ENCODE results near the gene PIGS. TPM values are rescaled to one million over a fixed set of nuclear protein-coding genes. Genes with fewer than 3 reads are reported as not detected.

PIGS gene
- total and polyA plus RNA-seq, 4 donors = 7.3 to 29.5 (median 13.3) TPM

- peaks cover 15 to 36% (median 31%) of the 10 kb centered on the region in 4 donors for H3K4me1 ChIP-seq (ENCODE audit: control insufficient read depth in 4 of 4, insufficient read depth in 4 of 4, low read length in 3 of 4)
- 98% methylated on average over 14 of the region's 14 CpGs for WGBS
- H3K27me3 ChIP-seq (ENCODE audit: control insufficient read depth in 4 of 4, insufficient read depth in 4 of 4, low read length in 3 of 4) = no peaks in the 10 kb centered on the region
- TF ChIP-seq SP1 (IDR thresholded peaks at IDR 0.05) (no peak), YY1 (IDR thresholded peaks at IDR 0.05) (no peak), REST (IDR thresholded peaks at IDR 0.05) (no peak), ATF3 (IDR thresholded peaks at IDR 0.05) (no peak), GABPA (IDR thresholded peaks at IDR 0.05 in 1 of 2, conservative IDR thresholded peaks at IDR 0.05 in 1 of 2) (no peak), HNF4G (IDR thresholded peaks at IDR 0.05) (no peak), FOXA2 (IDR thresholded peaks at IDR 0.05) (no peak), CTCF (IDR thresholded peaks at IDR 0.05; ENCODE audit: low read depth, low read length, missing input control) (no peak), MAX (IDR thresholded peaks at IDR 0.05) (no peak), FOXA1 (IDR thresholded peaks at IDR 0.05) (no peak), TAF1 (conservative IDR thresholded peaks at IDR 0.05) (no peak)
- H3K27ac ChIP-seq (ENCODE audit: low read depth in 1 of 2, low read length in 2 of 2) = no peak overlapping the region
- no peak for DNase-seq (ENCODE audit: low spot score)
- H3K36me3 ChIP-seq (ENCODE audit: control insufficient read depth in 4 of 4, insufficient read depth in 3 of 4, low read depth in 1 of 4, low read length in 3 of 4) = peaks cover 0 to 9% (median 3%) of the 10 kb centered on the region in 4 donors
- no peak overlapping the region for H3K9ac ChIP-seq (ENCODE audit: low read depth in 1 of 2, low read length in 2 of 2)
- no peak overlapping the region for H3K4me3 ChIP-seq (ENCODE audit: low read depth in 1 of 3, low read length in 3 of 3)
- no peaks in the 10 kb centered on the region for H3K9me3 ChIP-seq (ENCODE audit: control insufficient read depth in 4 of 4, low read length in 3 of 4)
Observed at GRCh38 chr17:28575126-28575795, 3.9 kb upstream of the PIGS start.

- H3K36me3 ChIP-seq (ENCODE audit: control insufficient read depth in 4 of 4, insufficient read depth in 3 of 4, low read depth in 1 of 4, low read length in 3 of 4) = peaks cover 0 to 9% (median 3%) of the 10 kb centered on the region in 4 donors
- TF ChIP-seq EGR1 (IDR thresholded peaks at IDR 0.05; ENCODE audit: low read depth in 2 of 2) = no peak
- TF ChIP-seq CTCF (IDR thresholded peaks at IDR 0.05; ENCODE audit: low read depth, low read length, missing input control) = peak; percentile 3
- no peaks in the 10 kb centered on the region for H3K27me3 ChIP-seq (ENCODE audit: control insufficient read depth in 4 of 4, insufficient read depth in 4 of 4, low read length in 3 of 4)
- H3K9me3 ChIP-seq (ENCODE audit: control insufficient read depth in 4 of 4, low read length in 3 of 4) = no peaks in the 10 kb centered on the region
- H3K27ac ChIP-seq (ENCODE audit: low read depth in 1 of 2, low read length in 2 of 2) = no peak overlapping the region
- DNase-seq (ENCODE audit: low spot score) = no peak
- no peak overlapping the region for H3K4me3 ChIP-seq (ENCODE audit: low read depth in 1 of 3, low read length in 3 of 3)
- H3K9ac ChIP-seq (ENCODE audit: low read depth in 1 of 2, low read length in 2 of 2) = no peak overlapping the region
- H3K4me1 ChIP-seq (ENCODE audit: control insufficient read depth in 4 of 4, insufficient read depth in 4 of 4, low read length in 3 of 4) = peaks cover 18 to 39% (median 32%) of the 10 kb centered on the region in 4 donors
- 91% methylated on average over 7 of the region's 7 CpGs for WGBS
Observed at GRCh38 chr17:28574526-28574925, 3.2 kb upstream of the PIGS start.
